Activated CD4-positive, alpha-beta T cell treated with anti-CD3 and anti-CD28 coated beads, Interleukin-2, amount 10 ng/mL, durations not matched to agents 7 days and 5 days (primary cell): Measurements from ENCODE around the gene POLN. TPM values are rescaled to one million over a fixed set of nuclear protein-coding genes. Genes with fewer than 3 reads are reported as not detected.
A peak's percentile ranks its signal among the peaks of the same experiment; 100 is the strongest.
"Not testable (repeated sequence)": the region's sequence is repeated elsewhere in the genome, so short reads cannot be mapped to it uniquely, and the experiment has no call there.

Experiments used
- CTCF ChIA-PET: fragments of 350-600 bp; sonication (Branson Sonifier 250); formaldehyde crosslinking; loops from one replicate; lab custom pipeline; 2021; ENCODE audit warnings: antibody characterized with exemption; lab: Charles Lee
- POLR2A ChIA-PET: fragments of 350-600 bp; sonication (Branson Sonifier 250); formaldehyde crosslinking; loops from one replicate; lab custom pipeline; 2021; ENCODE audit warnings: antibody characterized with exemption; lab: Charles Lee
- DNase-seq: peaks from one replicate; pipeline ENCODE4 v3.0.0-alpha.2; 2020
- H3K27ac Mint-ChIP-seq: one replicate; pipeline ENCODE4 v1.8.0; 2021; ENCODE audit warnings: mild to moderate bottlenecking, moderate library complexity, mixed read lengths
- H3K27me3 Mint-ChIP-seq: one replicate; pipeline ENCODE4 v1.8.0; 2021; ENCODE audit warnings: mixed read lengths
- H3K36me3 Mint-ChIP-seq: one replicate; pipeline ENCODE4 v1.8.0; 2021; ENCODE audit warnings: low read depth, mixed read lengths
- H3K4me1 Mint-ChIP-seq: one replicate; pipeline ENCODE4 v1.8.0; 2021; ENCODE audit warnings: mixed read lengths
- H3K4me3 Mint-ChIP-seq: one replicate; pipeline ENCODE4 v1.8.0; 2021; ENCODE audit warnings: mild to moderate bottlenecking, moderate library complexity, mixed read lengths
- H3K9me3 Mint-ChIP-seq: one replicate; pipeline ENCODE4 v1.8.0; 2021; ENCODE audit warnings: mixed read lengths
- total RNA-seq, 2 experiments: library from RNA; stranded (reverse); gene quantifications; one replicate each; pipeline ENCODE4 v1.2.3, GENCODE V29; 2021

Gene POLN
- total RNA-seq, 2 experiments from 2014 or later, result 3.3 to 3.8 TPM

- not testable (repeated sequence) for H3K27me3 Mint-ChIP-seq, H3K4me3 Mint-ChIP-seq
- CTCF ChIA-PET, result interaction anchor here (1.6 kb wide), 1 partner anchor 13 kb away, joined by 6 read pairs; no protein-coding TSS in a partner anchor
These were observed 39.1 kb downstream of the POLN start for GRCh38 chr4:2202789-2203188.

GRCh38 chr4:2194496-2194895 lies 47.4 kb downstream of the POLN start:
- Mint-ChIP-seq H3K4me1 (peaks cover 2% of the 10 kb centered on the region), H3K9me3 (peaks cover 2% of the 10 kb centered on the region), H3K4me3 (no peak overlapping the region), H3K36me3 (peaks cover 1% of the 10 kb centered on the region), H3K27ac (no peak overlapping the region), H3K27me3 (no peaks in the 10 kb centered on the region)
- ChIA-PET CTCF (interaction anchor here (0.9 to 1.4 kb wide), 2 partner anchors 16 to 43 kb away, joined by 4 read pairs; no protein-coding TSS in a partner anchor), POLR2A (no interaction called here)
- no peak for DNase-seq

More at GRCh38 chr4:2202789-2203188, 39.1 kb downstream of the POLN start:
- H3K4me1 Mint-ChIP-seq, result peaks cover 10% of the 10 kb centered on the region
- DNase-seq, H3K9me3 Mint-ChIP-seq, H3K27ac Mint-ChIP-seq, H3K36me3 Mint-ChIP-seq, POLR2A ChIA-PET: not testable (repeated sequence)

- Mint-ChIP-seq H3K27me3 (no peaks in the 10 kb centered on the region), H3K27ac (no peak overlapping the region)
- POLR2A ChIA-PET, result no interaction called here
These were observed 48.6 kb downstream of the POLN start for GRCh38 chr4:2193326-2193725.

GRCh38 chr4:2186865-2187172 lies 55.1 kb downstream of the POLN start:
- no peak overlapping the region for H3K27ac Mint-ChIP-seq

More at GRCh38 chr4:2193326-2193725, 48.6 kb downstream of the POLN start:
- Mint-ChIP-seq H3K36me3 (peaks cover 1% of the 10 kb centered on the region), H3K9me3 (no peaks in the 10 kb centered on the region), H3K4me3 (no peak overlapping the region), H3K4me1 (no peaks in the 10 kb centered on the region)
- DNase-seq, result no peak
- CTCF ChIA-PET, result no interaction called here

GRCh38 chr4:2186133-2186864 lies 55.6 kb downstream of the POLN start:
- no peaks in the 10 kb centered on the region for H3K27me3 Mint-ChIP-seq
- no peak overlapping the region for H3K4me3 Mint-ChIP-seq
- no peak overlapping the region for H3K27ac Mint-ChIP-seq
- no peaks in the 10 kb centered on the region for H3K4me1 Mint-ChIP-seq
- peak; percentile 16 for DNase-seq
- H3K36me3 Mint-ChIP-seq, result peaks cover 16% of the 10 kb centered on the region
- ChIA-PET POLR2A (no interaction called here), CTCF (no interaction called here)
- H3K9me3 Mint-ChIP-seq, result peaks cover 11% of the 10 kb centered on the region

More at GRCh38 chr4:2186865-2187172, 55.1 kb downstream of the POLN start:
- DNase-seq, result no peak
- Mint-ChIP-seq H3K9me3 (peaks cover 11% of the 10 kb centered on the region), H3K27me3 (no peaks in the 10 kb centered on the region), H3K36me3 (peaks cover 16% of the 10 kb centered on the region), H3K4me3 (no peak overlapping the region), H3K4me1 (no peaks in the 10 kb centered on the region)
- ChIA-PET POLR2A (no interaction called here), CTCF (no interaction called here)

DNA sequence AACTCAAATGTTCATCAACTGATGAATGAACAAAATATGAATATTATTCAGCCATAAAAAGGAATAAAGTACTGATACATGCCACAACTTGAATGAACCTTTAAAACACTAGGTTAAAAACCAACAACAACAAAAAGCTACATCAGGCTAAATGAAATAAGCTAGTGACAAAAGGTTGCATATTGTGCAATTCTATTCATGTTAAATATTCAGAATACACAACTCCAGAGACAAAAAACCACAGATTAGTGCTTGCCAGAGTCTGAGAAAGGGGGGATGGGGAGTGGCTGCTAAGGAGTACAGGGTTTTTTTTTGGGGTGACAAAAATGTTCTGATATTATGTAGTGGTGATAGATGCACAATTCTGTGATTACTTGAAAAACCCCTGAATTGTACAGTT lies 58.5 kb downstream of the POLN start:
- no peak for DNase-seq
- H3K27me3 Mint-ChIP-seq, result no peaks in the 10 kb centered on the region
- no peak overlapping the region for H3K4me3 Mint-ChIP-seq
- peaks cover 11% of the 10 kb centered on the region for H3K9me3 Mint-ChIP-seq
- H3K36me3 Mint-ChIP-seq, result peaks cover 16% of the 10 kb centered on the region
- H3K27ac Mint-ChIP-seq, result no peak overlapping the region
- CTCF ChIA-PET, result interaction anchor here (0.6 kb wide), 1 partner anchor 21 kb away, joined by 3 read pairs; no protein-coding TSS in a partner anchor
- H3K4me1 Mint-ChIP-seq, result no peaks in the 10 kb centered on the region
- POLR2A ChIA-PET, result no interaction called here

DNA sequence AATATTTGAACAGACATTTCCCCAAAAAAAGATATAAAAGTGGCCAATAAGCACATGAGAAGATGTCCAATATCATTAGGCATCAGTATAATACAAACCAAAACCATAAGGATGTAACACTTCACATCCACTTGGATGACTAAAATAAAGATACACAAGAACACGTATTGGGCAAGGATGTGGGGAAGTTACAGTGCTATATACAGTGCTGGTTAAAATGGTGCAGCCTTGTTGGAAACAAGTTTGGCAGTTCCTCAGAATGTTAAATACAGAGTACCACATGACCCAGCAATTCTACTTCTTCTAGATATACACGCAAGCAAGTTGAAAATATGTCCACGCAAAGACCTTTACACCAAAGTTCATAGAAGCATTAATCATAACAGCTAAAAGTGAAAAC lies 58.9 kb downstream of the POLN start:
- H3K9me3 Mint-ChIP-seq, result peaks cover 11% of the 10 kb centered on the region
- H3K27ac Mint-ChIP-seq, result no peak overlapping the region
- peaks cover 16% of the 10 kb centered on the region for H3K36me3 Mint-ChIP-seq
- no peaks in the 10 kb centered on the region for H3K4me1 Mint-ChIP-seq
- H3K4me3 Mint-ChIP-seq, result no peak overlapping the region
- no peak for DNase-seq
- ChIA-PET CTCF (interaction anchor here (0.6 kb wide), 1 partner anchor 21 kb away, joined by 3 read pairs; no protein-coding TSS in a partner anchor), POLR2A (no interaction called here)
- H3K27me3 Mint-ChIP-seq, result no peaks in the 10 kb centered on the region

- POLR2A ChIA-PET, result no interaction called here
- H3K4me3 Mint-ChIP-seq, result no peak overlapping the region
- no peak for DNase-seq
- H3K27ac Mint-ChIP-seq, result no peak overlapping the region
- CTCF ChIA-PET, result no interaction called here
- H3K9me3 Mint-ChIP-seq, result peaks cover 3% of the 10 kb centered on the region
- peaks cover 5% of the 10 kb centered on the region for H3K36me3 Mint-ChIP-seq
- peaks cover 8% of the 10 kb centered on the region for H3K4me1 Mint-ChIP-seq
- H3K27me3 Mint-ChIP-seq, result no peaks in the 10 kb centered on the region
These were observed 61.5 kb downstream of the POLN start for GRCh38 chr4:2180410-2180809.

GRCh38 chr4:2179717-2180116 lies 62.2 kb downstream of the POLN start:
- H3K27me3 Mint-ChIP-seq, result no peaks in the 10 kb centered on the region
- peaks cover 5% of the 10 kb centered on the region for H3K36me3 Mint-ChIP-seq
- CTCF ChIA-PET, result no interaction called here
- no peak for DNase-seq
- POLR2A ChIA-PET, result no interaction called here
- no peak overlapping the region for H3K27ac Mint-ChIP-seq
- H3K9me3 Mint-ChIP-seq, result peaks cover 3% of the 10 kb centered on the region
- H3K4me1 Mint-ChIP-seq, result peaks cover 13% of the 10 kb centered on the region
- H3K4me3 Mint-ChIP-seq, result no peak overlapping the region

GRCh38 chr4:2178986-2179385 lies 62.9 kb downstream of the POLN start:
- Mint-ChIP-seq H3K4me1 (peaks cover 13% of the 10 kb centered on the region), H3K9me3 (peaks cover 3% of the 10 kb centered on the region), H3K27ac (no peak overlapping the region), H3K36me3 (peaks cover 5% of the 10 kb centered on the region), H3K4me3 (no peak overlapping the region), H3K27me3 (no peaks in the 10 kb centered on the region)
- ChIA-PET CTCF (interaction anchor here (1.2 kb wide), 1 partner anchor 16 kb away, joined by 4 read pairs; no protein-coding TSS in a partner anchor), POLR2A (no interaction called here)
- DNase-seq, result no peak

DNA sequence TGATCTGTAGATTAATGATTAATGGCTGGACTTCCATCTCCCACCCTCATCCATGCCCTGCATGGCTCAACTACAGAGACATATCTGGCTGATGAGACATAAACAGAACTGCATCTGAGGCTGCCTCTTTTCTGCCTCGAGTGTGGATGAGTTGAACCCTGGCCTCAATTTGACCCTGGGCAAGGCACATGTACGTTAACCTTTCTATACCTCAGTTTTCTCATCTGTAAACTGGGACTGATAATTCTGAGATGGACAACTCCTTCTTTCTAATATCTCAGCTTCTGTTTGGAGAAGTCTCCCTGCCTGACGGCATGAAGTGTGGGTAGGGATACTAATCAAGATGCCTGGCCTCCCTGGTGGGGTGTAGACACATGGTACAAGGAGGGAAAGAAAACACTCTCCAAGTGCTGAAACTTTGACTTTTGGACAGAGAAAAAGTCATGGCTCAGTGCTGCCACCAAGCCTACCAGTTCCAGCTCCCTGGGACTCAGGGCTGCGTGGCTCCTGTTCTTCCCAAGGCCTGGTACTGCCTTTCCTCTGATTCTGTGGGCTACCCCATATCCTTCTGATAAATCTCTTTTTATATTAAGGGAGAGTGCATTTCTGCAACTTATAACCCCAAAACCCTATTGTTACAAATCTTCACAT lies 64.4 kb downstream of the POLN start:
- H3K4me1 Mint-ChIP-seq, result peaks cover 26% of the 10 kb centered on the region
- H3K9me3 Mint-ChIP-seq, result peaks cover 2% of the 10 kb centered on the region
- no peaks in the 10 kb centered on the region for H3K27me3 Mint-ChIP-seq
- ChIA-PET CTCF (interaction anchor here (0.5 to 1.2 kb wide), 2 partner anchors 17 to 486 kb away, joined by 4 read pairs; no protein-coding TSS in a partner anchor), POLR2A (no interaction called here)
- DNase-seq, result no peak
- no peak overlapping the region for H3K27ac Mint-ChIP-seq
- peaks cover 4% of the 10 kb centered on the region for H3K36me3 Mint-ChIP-seq
- no peak overlapping the region for H3K4me3 Mint-ChIP-seq

DNA sequence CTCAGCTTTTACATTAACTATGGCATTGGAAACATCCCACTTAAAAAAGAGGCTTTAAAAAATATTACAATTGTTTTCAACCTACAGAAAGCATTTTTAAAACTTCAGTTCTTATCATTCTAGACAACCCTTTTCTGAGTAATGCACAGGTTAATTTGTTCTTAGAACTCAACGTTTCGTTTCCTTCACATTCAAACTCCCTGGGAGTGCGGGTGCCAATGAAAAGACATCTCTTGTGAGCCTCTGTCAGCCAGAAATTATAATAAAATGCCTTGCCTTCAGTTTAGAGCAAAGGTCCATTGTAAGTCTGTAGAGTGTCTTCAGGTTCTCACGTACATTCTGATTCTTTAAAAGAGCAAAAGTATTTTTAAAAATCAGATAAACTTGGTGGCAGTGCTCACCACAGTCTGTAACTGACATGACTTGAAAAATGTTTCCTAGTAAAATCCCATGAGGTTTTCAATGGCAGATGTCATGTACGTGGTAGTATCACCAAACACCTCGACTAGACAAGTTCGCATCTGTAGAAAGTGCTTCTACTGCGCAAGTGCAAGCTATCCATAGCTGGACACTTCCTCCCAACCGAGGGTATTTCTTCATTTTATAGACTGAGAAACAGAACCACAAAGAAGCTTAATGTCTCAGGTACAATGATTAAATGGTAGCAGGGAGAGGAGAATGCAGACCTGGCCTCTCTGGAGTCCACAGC lies 65.8 kb downstream of the POLN start:
- Mint-ChIP-seq H3K27ac (peak overlapping the region; percentile 67), H3K36me3 (peaks cover 2% of the 10 kb centered on the region), H3K27me3 (no peaks in the 10 kb centered on the region), H3K9me3 (no peaks in the 10 kb centered on the region), H3K4me3 (no peak overlapping the region), H3K4me1 (peaks cover 36% of the 10 kb centered on the region)
- POLR2A ChIA-PET, result no interaction called here
- CTCF ChIA-PET, result no interaction called here
- DNase-seq, result no peak

DNA sequence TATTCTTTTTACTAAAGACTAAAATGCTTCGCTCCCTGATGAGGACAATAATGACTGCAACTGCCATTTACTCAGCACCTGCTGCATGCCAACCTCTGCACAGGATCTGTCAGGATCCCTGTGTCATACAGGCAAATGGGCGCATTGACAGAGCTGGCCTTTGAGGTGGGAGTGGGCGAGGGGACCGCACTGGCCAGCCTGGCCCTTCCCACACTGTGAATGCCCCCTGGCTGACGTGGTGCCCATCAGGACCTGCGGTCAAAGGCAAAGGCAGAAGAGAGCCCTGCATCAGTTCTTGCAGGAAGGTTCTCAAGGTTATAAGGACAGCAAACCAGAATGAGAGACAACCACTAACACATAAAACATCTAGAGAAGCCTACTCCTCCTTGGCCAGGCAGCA lies 67.9 kb downstream of the POLN start:
- no peak for DNase-seq
- H3K27ac Mint-ChIP-seq, result no peak overlapping the region
- peaks cover 4% of the 10 kb centered on the region for H3K36me3 Mint-ChIP-seq
- no peaks in the 10 kb centered on the region for H3K9me3 Mint-ChIP-seq
- peaks cover 37% of the 10 kb centered on the region for H3K4me1 Mint-ChIP-seq
- H3K4me3 Mint-ChIP-seq, result no peak overlapping the region
- H3K27me3 Mint-ChIP-seq, result no peaks in the 10 kb centered on the region
- CTCF ChIA-PET, result no interaction called here
- POLR2A ChIA-PET, result no interaction called here
